Pericardium fibroblast (primary cell): Measurements from ENCODE around the gene ZNF74. TPM values are rescaled to one million over a fixed set of nuclear protein-coding genes. Genes with fewer than 3 reads are reported as not detected.

Source experiments
- total RNA-seq: library from RNA; depleted of rRNA; stranded (reverse); fragments of >200 nt; gene quantifications from 2 replicates; pipeline ENCODE4 v1.2.3, GENCODE V29; 2015

The ZNF74 gene
- total RNA-seq, result 8.5 and 34.0 TPM in 2 replicates

GRCh38 chr22:20393705-20394476 is at the start of gene ZNF74:
Gene ZNF74, plus strand, starts transcription at chr22:20394151. Its CDS starts 478 bp downstream, at chr22:20394629.

GRCh38 chr22:20437613-20438426 is 43.9 kb downstream of the ZNF74 start, which contains the start of gene SCARF2:
Gene SCARF2, minus strand, starts transcription at chr22:20437825. Its CDS starts 71 bp downstream, at chr22:20437754.

Other genes starting within 250 kb of the ZNF74 start
- gene CCDC188, start 243.1 kb upstream of the ZNF74 start, total RNA-seq, result 0.17 TPM in 1 of 2 replicates, not detected in the other
- 1.2 and 2.6 TPM in 2 replicates for gene RTN4R, start 125.8 kb upstream of the ZNF74 start, total RNA-seq
- gene DGCR6L, start 74.1 kb upstream of the ZNF74 start, total RNA-seq, result 76.2 and 86.2 TPM in 2 replicates
- 42.2 and 55.3 TPM in 2 replicates for gene SCARF2, start 43.7 kb downstream of the ZNF74 start, total RNA-seq
- 23.1 and 29.9 TPM in 2 replicates for gene KLHL22, start 101.6 kb downstream of the ZNF74 start, total RNA-seq
- 26.3 and 40.6 TPM in 2 replicates for gene MED15, start 113.5 kb downstream of the ZNF74 start, total RNA-seq